Fibroblast of lung (primary cell): ENCODE results near the gene RAPH1. TPM values are rescaled to one million over a fixed set of nuclear protein-coding genes. Genes with fewer than 3 reads are reported as not detected.

Experiments
- DNase-seq, 2 donors: peaks; one replicate each; pipeline versions ENCODE4 v3.0.0 to v3.0.0-alpha.2; 2010; ENCODE audit warnings: low read depth in 2 of 2
- H2AFZ ChIP-seq: 2 replicates; pipeline ENCODE4 v1.5.1; 2012; ENCODE audit warnings: low read length, control low read depth, inconsistent platforms
- H3K27ac ChIP-seq: 2 replicates; pipeline ENCODE4 v1.5.1; 2011; ENCODE audit warnings: low read length, control low read depth; ENCODE audit not compliant: insufficient read depth
- H3K27me3 ChIP-seq: 2 replicates; pipeline ENCODE4 v1.5.1; 2011; ENCODE audit warnings: mild to moderate bottlenecking, low read length; ENCODE audit not compliant: control insufficient read depth, insufficient read depth
- H3K36me3 ChIP-seq: 2 replicates; pipeline ENCODE4 v1.5.1; 2011; ENCODE audit warnings: low read length; ENCODE audit not compliant: control insufficient read depth, insufficient read depth
- H3K4me1 ChIP-seq: 2 replicates; pipeline ENCODE4 v1.5.1; 2011; ENCODE audit warnings: low read length; ENCODE audit not compliant: control insufficient read depth, insufficient read depth; ENCODE audit errors: extremely low read depth
- H3K4me2 ChIP-seq: 2 replicates; pipeline ENCODE4 v1.5.1; 2011; ENCODE audit warnings: low read length, control low read depth; ENCODE audit not compliant: insufficient read depth; ENCODE audit errors: extremely low read depth
- H3K4me3 ChIP-seq, 4 experiments: fragments of 200-600 bp in 1 of 4; sonication (generic) in 1 of 4; replicated peaks in 1 of 4; 2 replicates each; pipeline ENCODE4 v1.5.1; 2011 to 2016; ENCODE audit warnings: low read length in 4 of 4, low read depth in 3 of 4, mild to moderate bottlenecking in 3 of 4, control low read depth in 2 of 4, inconsistent platforms in 1 of 4, mixed read lengths in 1 of 4; ENCODE audit not compliant: insufficient read depth in 1 of 4; ENCODE audit errors: control extremely low read depth in 1 of 4
- H3K79me2 ChIP-seq: 2 replicates; pipeline ENCODE4 v1.5.1; 2012; ENCODE audit warnings: mild to moderate bottlenecking, low read length, inconsistent platforms; ENCODE audit not compliant: control insufficient read depth, insufficient read depth
- H3K9ac ChIP-seq: 2 replicates; pipeline ENCODE4 v1.5.1; 2011; ENCODE audit warnings: mild to moderate bottlenecking, low read length, control low read depth; ENCODE audit not compliant: insufficient read depth
- H3K9me3 ChIP-seq: 2 replicates; pipeline ENCODE4 v1.5.1; 2012; ENCODE audit warnings: low read depth, low read length; ENCODE audit not compliant: control insufficient read depth, insufficient read depth
- H4K20me1 ChIP-seq: 2 replicates; pipeline ENCODE4 v1.5.1; 2011; ENCODE audit warnings: low read length; ENCODE audit not compliant: control insufficient read depth, insufficient read depth; ENCODE audit errors: extremely low read depth
- CTCF ChIP-seq, 2 donors: IDR thresholded peaks in 1 of 2; conservative IDR thresholded peaks in 1 of 2; 1 replicate in 1 of 2; 2 replicates in 1 of 2; pipeline ENCODE4 v1.5.1; 2011 to 2012; ENCODE audit warnings: low read length in 2 of 2, control low read depth in 1 of 2, inconsistent platforms in 1 of 2, low read depth in 1 of 2, mild to moderate bottlenecking in 1 of 2
- EZH2 ChIP-seq: IDR thresholded peaks from 2 replicates; pipeline ENCODE4 v1.5.1; 2012; ENCODE audit warnings: low read length, control low read depth, mild to moderate bottlenecking; ENCODE audit errors: missing control alignments
- polyA plus RNA-seq, 2 donors: library from polyadenylated mRNA; depleted of rRNA in 1 of 2; stranded (reverse) in 1 of 2; unstranded in 1 of 2; fragments of >200 nt; gene quantifications; 2 replicates each; pipeline ENCODE4 v1.2.1, GENCODE V29; 2011 to 2012; ENCODE audit warnings: missing spikeins in 1 of 2
- total RNA-seq: library from RNA; depleted of rRNA; stranded (reverse); fragments of >200 nt; gene quantifications from 2 replicates; pipeline ENCODE4 v1.2.1, GENCODE V29; 2014

Gene RAPH1
- total and polyA plus RNA-seq, 2 donors (not counting 1 experiment from before 2014, with no cell fraction given) = 14.1 to 21.1 TPM

- Histone ChIP-seq H3K4me1 (peaks cover 10% of the 10 kb centered on the region), H3K36me3 (no peaks in the 10 kb centered on the region), H4K20me1 (peaks cover 2% of the 10 kb centered on the region), H3K4me3 (no peak overlapping the region), H3K79me2 (peaks cover 50% of the 10 kb centered on the region), H2AFZ (no peak overlapping the region), H3K27me3 (no peaks in the 10 kb centered on the region), H3K4me2 (no peak overlapping the region), H3K27ac (no peak overlapping the region), H3K9me3 (no peaks in the 10 kb centered on the region), H3K9ac (no peak overlapping the region)
- no peak for TF ChIP-seq CTCF (conservative IDR thresholded peaks at IDR 0.05 in 1 of 2, IDR thresholded peaks at IDR 0.05 in 1 of 2; ENCODE audit: low read depth in 1 of 2, low read length in 2 of 2)
- TF ChIP-seq EZH2 = no peak
- no peak for DNase-seq
Observed at GRCh38 chr2:203344667-203345066, 190.4 kb downstream of the RAPH1 start.

Other genes starting within 250 kb of the RAPH1 start
- 27.0 and 32.2 TPM in 2 replicates for gene ABI2, start 206.9 kb downstream of the RAPH1 start, total RNA-seq
- 60.8 and 60.9 TPM in 2 replicates for gene ABI2, start 206.9 kb downstream of the RAPH1 start, polyA plus RNA-seq
- gene CD28, start 171.3 kb upstream of the RAPH1 start, total RNA-seq = not detected in 2 replicates
- 0.03 TPM in 1 of 2 replicates, not detected in the other for gene CD28, start 171.3 kb upstream of the RAPH1 start, polyA plus RNA-seq